ENCODE data around the gene ITCH. TPM values are rescaled to one million over a fixed set of nuclear protein-coding genes. Genes with fewer than 3 reads are reported as not detected.

Gene ITCH
- total RNA-seq, 1 donor from 2014 or later, result 93.2 TPM

- Histone ChIP-seq H3K4me3 (ENCODE audit: low read depth, low read length) (no peak overlapping the region), H3K27me3 (ENCODE audit: control insufficient read depth, insufficient read depth, low read length) (no peaks in the 10 kb centered on the region), H3K36me3 (ENCODE audit: control insufficient read depth, insufficient read depth, low read length) (no peaks in the 10 kb centered on the region)
- no peak for TF ChIP-seq CTCF (IDR thresholded peaks at IDR 0.05; ENCODE audit: insufficient read depth, low read length, severe bottlenecking)
- FAIRE-seq, result no peak
- DNase-seq (ENCODE audit: low read depth), result no peak
These were observed 197.1 kb downstream of the ITCH start for GRCh38 chr20:34560141-34560523.

GRCh38 chr20:34560614-34561013 is 197.5 kb downstream of the ITCH start:
- Histone ChIP-seq H3K4me3 (ENCODE audit: low read depth, low read length) (no peak overlapping the region), H3K36me3 (ENCODE audit: control insufficient read depth, insufficient read depth, low read length) (no peaks in the 10 kb centered on the region), H3K27me3 (ENCODE audit: control insufficient read depth, insufficient read depth, low read length) (no peaks in the 10 kb centered on the region)
- no peak for TF ChIP-seq CTCF (IDR thresholded peaks at IDR 0.05; ENCODE audit: insufficient read depth, low read length, severe bottlenecking)
- DNase-seq (ENCODE audit: low read depth) (no peak), FAIRE-seq (no peak)

Other genes starting within 250 kb of the ITCH start
- not detected in 2 replicates for gene ASIP, start 121.8 kb upstream of the ITCH start, total RNA-seq
- 207 and 278 TPM in 2 replicates for gene AHCY, start 59.9 kb upstream of the ITCH start, total RNA-seq
- gene DYNLRB1, start 153.1 kb downstream of the ITCH start, total RNA-seq, result 12.6 and 34.3 TPM in 2 replicates
- 6.6 and 12.7 TPM in 2 replicates for gene MAP1LC3A, start 195.4 kb downstream of the ITCH start, total RNA-seq